HG03025 (cell line): ENCODE results near the gene ANK2.

Source experiments
- ATAC-seq: cut with Tn5 transposase; IDR thresholded peaks from one replicate; pipeline ENCODE4 v1.9.1; 2021; ENCODE audit warnings: mild to moderate bottlenecking, moderate library complexity; ENCODE audit not compliant: unreplicated experiment, low FRiP score

Gene ANK2

GRCh38 chr4:113383111-113383785 is 333.8 kb downstream of the ANK2 start:
- ATAC-seq = no peak

DNA sequence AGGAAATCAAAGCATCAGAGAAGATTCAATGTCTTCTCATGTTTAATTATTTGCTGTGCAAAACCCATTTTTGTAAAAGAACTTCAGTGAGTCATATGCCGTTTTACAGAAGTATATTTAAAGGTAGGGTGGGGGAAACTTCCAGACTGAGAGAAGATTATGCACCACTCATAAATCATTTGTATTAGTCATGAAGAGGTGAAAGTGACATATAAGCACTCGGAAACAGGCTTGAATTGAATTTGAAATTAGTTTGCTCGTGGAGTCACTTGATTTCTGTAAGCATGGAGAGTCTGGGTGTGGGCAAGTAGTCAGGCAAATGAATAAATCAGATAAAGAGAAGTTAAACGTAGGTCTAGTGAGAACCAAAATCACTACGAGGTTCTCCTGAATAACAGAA is 335.1 kb downstream of the ANK2 start:
- ATAC-seq = no peak

- no peak for ATAC-seq
Measured at GRCh38 chr4:113385281-113385899, 335.9 kb downstream of the ANK2 start.

DNA sequence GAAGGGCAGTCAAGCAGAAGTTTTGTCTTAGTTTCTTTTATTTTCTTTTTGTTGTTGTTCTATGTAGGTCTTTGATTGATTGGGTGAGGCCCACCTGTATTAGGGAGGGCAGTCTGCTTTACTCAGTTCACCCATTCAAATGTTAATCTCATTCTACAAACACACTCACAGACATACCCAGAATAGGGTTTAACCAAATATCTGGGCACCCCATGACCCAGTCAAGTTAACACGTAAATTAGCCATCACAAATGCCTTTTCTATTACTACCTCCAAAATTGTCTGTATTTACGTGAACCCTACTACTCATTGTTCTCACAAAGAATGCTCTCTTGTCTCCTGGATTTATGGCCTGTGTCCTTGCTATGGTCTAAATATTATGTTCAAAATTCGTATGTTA is 339.7 kb downstream of the ANK2 start:
- ATAC-seq = no peak

- ATAC-seq = no peak
Measured at GRCh38 chr4:113390850-113391249, 341.4 kb downstream of the ANK2 start.

DNA sequence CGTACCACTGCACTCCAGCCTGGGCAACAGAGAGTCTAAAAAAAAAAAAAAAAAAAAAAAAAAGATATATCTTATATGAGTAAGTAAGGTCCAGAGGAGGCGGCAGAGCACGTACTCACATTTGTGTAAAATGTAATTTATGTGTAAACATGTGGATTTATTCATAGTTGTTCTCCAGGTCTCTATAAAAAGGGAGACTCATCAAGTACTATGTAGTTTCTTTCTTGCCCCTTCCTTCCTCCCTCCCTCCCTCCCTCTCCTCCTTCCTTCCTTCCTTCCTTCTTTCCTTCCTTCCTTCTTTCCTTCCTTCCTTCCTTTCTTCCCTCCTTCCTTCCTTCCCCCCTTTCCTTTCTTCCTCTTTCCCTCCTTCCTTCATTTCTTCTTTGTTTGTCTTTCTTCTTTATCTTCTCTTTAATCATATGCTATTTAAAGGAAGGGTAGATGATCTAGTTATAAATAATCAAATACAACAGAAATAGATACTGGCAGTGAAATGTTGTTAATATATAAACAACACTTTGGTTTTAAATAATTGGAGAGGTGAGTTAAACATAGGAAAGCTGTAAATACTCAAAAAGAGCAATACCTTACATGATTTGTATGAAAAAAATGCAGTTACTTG is 344.8 kb downstream of the ANK2 start:
- ATAC-seq = no peak

DNA sequence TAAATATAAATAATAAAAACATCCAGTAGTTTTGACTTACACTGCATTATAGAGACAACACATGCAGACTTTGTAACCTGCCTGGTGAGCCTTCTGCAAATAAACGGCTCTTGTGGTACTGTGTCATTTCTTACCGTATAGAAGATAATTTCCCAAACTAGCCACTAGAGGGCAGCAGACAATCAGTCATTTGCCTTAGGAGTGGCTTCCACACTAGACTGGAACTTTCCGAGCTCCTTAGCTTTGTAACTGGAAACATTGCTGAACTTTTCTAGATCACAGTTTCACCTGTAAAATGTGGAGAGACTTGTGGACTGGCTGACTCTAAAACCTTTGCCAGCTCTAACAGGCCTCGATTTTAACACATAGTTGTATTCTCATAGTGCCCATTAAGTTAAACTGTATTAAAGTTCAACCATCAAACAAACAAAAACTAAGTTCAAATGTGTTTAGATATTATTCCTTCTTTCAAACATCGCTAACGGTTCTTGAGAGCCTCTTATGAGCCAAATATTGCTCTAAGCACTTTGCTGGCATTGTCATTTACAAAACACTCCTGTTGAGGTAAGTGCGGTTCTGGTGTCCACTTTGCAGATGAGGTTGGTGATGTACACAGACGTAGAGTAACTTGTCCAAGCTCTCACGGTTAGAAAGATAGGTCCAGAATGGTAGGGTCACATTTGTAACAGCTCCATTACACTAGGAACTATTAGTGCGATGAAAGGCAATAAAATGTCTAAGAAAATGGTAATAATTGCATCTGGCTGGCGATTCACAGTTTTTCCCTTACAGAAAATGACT is 345.5 kb downstream of the ANK2 start:
- peak; percentile 89 for ATAC-seq

DNA sequence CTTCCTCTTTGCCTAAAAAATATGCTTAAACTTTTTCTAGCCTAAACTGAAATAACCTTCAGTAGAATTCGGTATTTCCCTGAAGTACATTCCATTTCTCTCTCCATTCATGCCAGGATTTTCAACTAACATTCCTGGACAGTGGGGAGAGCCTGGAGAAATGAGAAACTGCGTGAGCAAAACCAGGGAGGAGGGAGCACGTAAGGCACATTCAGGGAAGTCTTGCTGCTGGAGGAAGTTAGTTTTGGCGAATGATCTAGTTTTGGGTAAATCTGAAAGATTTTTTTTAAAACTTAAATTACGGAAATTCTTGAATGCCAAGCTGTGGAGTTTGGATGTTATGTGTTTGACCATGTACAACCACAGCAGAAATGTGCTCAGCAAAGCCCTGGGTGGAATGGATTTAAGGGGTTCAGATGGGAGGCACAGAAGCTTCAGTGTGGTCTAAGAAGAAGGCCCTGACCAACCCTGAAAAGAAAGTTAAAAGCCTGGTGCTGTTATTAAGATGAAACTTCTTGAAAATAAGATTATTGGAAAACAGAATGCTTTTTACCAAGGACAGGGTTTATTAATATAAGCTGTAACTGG is 347.8 kb downstream of the ANK2 start:
- no peak for ATAC-seq

DNA sequence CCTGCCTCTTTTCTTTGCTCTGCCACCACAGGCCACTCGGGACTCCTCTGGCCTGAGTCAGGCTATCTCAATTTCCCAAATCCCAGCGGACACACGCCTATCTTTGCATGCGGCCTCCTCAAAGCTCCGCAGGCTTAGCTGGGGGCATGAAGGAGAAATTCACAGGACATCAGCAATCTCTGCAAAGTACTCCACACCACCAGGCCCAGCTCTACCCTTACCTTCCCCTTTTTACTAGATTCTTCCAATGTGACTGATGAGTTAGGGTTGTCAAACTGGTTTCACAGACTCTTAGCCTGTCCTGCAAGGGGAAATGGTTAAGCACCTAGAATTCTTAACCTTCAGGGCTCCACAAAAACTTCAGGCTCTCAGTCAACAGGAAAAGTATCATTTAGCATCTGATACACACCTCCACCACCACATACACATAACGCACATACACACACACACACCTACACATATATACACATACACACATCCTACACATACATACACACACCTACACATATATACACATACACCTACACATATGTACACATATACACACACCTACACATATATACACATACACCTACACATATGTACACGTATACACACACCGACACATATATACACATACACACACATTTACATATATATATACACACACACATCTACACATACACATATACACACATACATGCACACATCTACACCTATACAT is 349.1 kb downstream of the ANK2 start:
- no peak for ATAC-seq

DNA sequence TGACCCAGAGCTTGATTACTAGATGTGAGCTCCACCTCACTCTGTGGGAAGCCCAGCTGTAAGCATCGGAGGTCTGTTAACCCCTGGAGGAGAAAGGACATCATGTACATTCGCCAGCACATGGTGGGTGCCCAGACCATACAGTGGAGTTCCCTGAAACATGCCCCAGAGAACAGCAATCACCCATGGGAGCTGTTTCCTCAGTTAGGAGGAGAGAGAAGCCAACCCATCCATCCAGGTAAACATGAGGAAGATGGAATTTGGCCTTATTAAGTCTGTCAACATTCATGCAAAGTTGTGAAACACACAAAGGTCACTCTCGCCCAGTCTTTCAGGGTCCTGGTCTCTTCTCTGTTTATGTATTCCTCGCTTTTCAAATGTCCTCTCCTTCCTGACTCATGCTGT is 354.7 kb downstream of the ANK2 start:
- no peak for ATAC-seq

- ATAC-seq = no peak
Measured at GRCh38 chr4:113404841-113405240, 355.4 kb downstream of the ANK2 start.

DNA sequence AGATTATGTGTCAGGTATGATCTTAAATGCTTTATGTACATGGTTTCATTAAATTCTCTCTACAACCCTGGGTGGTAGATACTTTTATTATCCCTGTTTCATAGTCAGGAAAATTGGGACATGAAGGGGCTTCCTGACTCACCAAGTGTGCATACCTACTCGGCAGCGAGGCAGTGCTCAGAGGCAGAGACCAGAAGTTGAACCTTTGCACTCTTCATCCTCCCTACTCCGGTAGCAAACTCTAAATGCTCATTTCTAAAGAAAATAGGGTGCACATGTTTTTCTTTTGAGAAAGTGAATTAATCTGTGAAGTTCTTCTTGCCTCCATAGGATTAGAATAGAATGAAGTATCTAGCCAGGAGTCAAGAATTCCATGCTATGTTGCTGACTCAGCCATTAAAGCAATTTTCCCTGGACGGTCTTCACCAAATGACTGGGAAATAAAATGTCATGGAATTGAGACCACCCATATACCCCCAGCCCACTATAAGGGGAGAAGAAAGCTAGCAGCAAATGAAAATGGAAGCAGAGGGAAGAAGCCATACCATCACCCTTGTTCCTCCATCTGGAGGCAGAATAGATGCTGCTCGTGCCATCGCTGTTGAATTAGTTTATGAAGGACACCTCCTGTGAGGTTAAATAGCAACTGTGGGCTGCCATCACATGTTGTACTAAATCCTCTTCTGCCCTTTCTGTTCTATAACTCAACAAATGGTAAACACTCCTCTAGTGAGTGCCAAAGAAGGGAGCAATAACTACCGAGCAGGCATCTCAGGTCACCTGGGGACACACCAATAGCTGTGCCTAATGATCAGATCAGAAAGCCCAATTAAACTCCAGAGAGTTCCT is 356.6 kb downstream of the ANK2 start:
- no peak for ATAC-seq

DNA sequence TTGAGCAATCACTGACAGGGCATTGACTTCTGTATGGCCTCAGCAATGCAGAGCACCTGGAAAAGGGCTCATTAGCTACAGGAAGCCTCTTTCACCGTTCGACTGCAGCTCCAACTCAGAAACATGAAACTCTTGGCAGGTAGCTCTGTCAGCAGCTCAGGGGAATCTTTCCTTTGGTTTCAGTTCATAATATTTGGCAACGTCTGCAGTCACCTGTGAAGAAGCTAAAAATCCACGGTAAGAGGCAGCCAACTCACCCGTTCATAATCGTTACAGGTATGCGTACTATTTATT is 357.2 kb downstream of the ANK2 start:
- no peak for ATAC-seq

- no peak for ATAC-seq
Measured at GRCh38 chr4:113407409-113407808, 358.0 kb downstream of the ANK2 start.

DNA sequence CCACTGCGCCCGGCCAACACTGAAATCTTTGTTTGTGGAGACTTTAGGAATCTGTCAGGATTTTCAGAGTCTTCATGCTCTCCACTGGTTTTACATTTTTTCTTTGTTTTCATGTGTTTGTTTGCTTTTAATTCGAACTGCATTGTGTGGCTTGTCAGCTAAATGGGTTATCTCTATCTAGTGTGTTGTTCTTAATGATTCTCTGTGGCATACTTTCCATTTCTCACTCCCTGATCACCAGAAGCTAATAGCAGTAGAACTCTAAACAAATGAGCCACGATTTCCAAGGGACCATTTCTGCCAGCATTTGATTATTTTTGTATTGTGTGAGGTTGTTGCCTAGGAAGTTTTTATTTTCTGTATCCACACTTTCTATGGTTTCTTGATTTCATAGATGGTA is 359.7 kb downstream of the ANK2 start:
- no peak for ATAC-seq

- ATAC-seq = no peak
Measured at GRCh38 chr4:113410686-113411085, 361.2 kb downstream of the ANK2 start.

DNA sequence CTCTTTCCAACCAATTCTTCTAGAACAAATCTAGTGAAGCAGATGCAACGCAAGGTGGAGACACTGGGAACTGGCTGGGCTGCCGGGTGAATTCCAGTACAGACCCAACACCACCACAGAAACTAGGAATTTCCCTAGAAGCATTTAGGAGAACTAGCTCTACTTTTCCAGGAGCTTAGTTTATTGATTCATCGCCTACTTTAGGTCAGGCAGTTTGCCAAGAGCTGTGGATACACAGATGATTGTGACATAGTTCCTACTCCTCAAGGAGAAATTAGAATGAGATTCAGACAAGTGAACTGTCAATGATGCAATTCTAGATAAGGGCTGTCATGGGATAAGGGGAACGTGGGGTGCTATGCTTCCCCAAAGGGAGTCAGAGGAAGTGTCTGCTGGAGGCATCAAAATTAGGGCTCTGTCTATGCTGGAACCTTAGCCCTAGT is 362.1 kb downstream of the ANK2 start:
- no peak for ATAC-seq

DNA sequence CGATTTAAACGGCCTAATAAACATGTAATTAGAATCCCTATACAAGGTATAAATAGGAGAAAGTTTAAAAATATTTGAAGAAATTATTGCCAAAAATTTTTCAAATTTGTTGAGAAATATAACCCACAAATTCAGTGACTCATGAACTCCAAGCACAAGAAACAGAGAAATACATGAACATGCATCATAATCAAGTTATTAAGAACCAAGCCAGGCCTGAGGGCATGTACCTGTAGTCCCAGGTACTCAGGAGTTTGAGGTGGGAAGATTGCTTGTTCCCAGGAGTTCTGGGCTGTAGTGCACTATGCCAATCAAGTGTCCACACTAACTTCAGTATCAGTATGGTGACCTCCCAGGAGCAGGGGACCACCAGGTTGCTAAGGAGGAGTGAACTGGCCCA is 370.2 kb downstream of the ANK2 start:
- no peak for ATAC-seq

DNA sequence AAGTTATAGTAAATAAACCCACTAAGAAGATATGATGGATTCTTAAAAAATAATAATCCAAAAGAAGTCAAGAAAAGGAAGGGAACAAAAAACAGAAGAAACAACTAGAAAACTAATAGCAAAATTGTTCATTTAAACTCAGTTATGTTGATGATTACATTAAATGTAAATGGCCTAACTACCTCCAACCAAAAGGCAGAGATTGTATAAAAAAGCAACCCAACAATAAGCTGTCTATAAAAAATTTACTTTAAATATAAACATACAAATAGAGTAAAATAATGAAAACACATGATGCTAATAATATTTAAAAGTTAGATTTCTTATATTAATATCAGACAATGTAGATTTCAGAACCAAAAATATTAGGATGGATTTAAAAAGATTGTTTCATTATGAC is 371.5 kb downstream of the ANK2 start:
- no peak for ATAC-seq

- no peak for ATAC-seq
Measured at GRCh38 chr4:113423631-113424030, 374.2 kb downstream of the ANK2 start.
